Thymus (tissue), 14 donors: ENCODE results near the gene MAGI2. TPM values are rescaled to one million over a fixed set of nuclear protein-coding genes. Genes with fewer than 3 reads are reported as not detected.
A peak's percentile ranks its signal among the peaks of the same experiment; 100 is the strongest.

ENCODE experiments used
- DNase-seq, 9 donors: peaks; one replicate each; pipeline ENCODE4 v3.0.0-alpha.2; 2013; ENCODE audit warnings: low spot score in 9 of 9, low read depth in 6 of 9, missing footprints in 1 of 9
- H3K27ac ChIP-seq, 2 donors: one replicate each; pipeline ENCODE4 v1.5.1; 2013; ENCODE audit warnings: control low read depth in 1 of 2, low read depth in 1 of 2, low read length in 1 of 2, mild to moderate bottlenecking in 1 of 2, moderate library complexity in 1 of 2
- H3K27me3 ChIP-seq, 2 donors: one replicate each; pipeline ENCODE4 v1.5.1; 2013; ENCODE audit warnings: low read length in 1 of 2; ENCODE audit not compliant: control insufficient read depth in 2 of 2, insufficient read depth in 1 of 2
- H3K36me3 ChIP-seq, 2 donors: one replicate each; pipeline ENCODE4 v1.5.1; 2013; ENCODE audit warnings: low read length in 1 of 2, mild to moderate bottlenecking in 1 of 2, moderate library complexity in 1 of 2; ENCODE audit not compliant: control insufficient read depth in 2 of 2, insufficient read depth in 2 of 2
- H3K4me1 ChIP-seq, 2 donors: one replicate each; pipeline ENCODE4 v1.5.1; 2013; ENCODE audit warnings: low read length in 2 of 2; ENCODE audit not compliant: control insufficient read depth in 2 of 2, insufficient read depth in 2 of 2
- H3K4me3 ChIP-seq, 2 donors: one replicate each; pipeline ENCODE4 v1.5.1; 2013; ENCODE audit warnings: low read length in 2 of 2, control low read depth in 1 of 2, mild to moderate bottlenecking in 1 of 2
- H3K9me3 ChIP-seq, 2 donors: one replicate each; pipeline ENCODE4 v1.5.1; 2013; ENCODE audit warnings: low read length in 1 of 2, mild to moderate bottlenecking in 1 of 2; ENCODE audit not compliant: control insufficient read depth in 2 of 2, insufficient read depth in 1 of 2
- WGBS: extraction: QIAGEN DNeasy Blood & Tissue Kit; methylation state at CpG from one replicate; pipeline ENCODE4 v1.1.7; 2013; 5-methylcytosine and 5-hydroxymethylcytosine counted together
- long read RNA-seq, 10 donors: transcript quantifications; one replicate each; lab custom pipeline, GENCODE V29; 2026
- polyA plus RNA-seq: library from polyadenylated mRNA; stranded (reverse); fragments of 200-250 nt; gene quantifications from one replicate; pipeline ENCODE4 v1.2.3, GENCODE V29; 2013
- total RNA-seq: library from RNA; stranded (reverse); fragments of 120-200 nt; gene quantifications from one replicate; pipeline ENCODE4 v1.2.4, GENCODE V29; 2013
- donor health status: healthy.

Gene MAGI2
- total RNA-seq (0.42 TPM), polyA plus RNA-seq (1.7 TPM)
- long read RNA-seq, donor 1: 0 reads
- long read RNA-seq, donor 2: 0 reads
- long read RNA-seq, donor 3: 0 reads
- long read RNA-seq, donor 4: 0 reads
- long read RNA-seq, donor 5, partial matches to known transcripts: 13 of 22 reads
- long read RNA-seq, donor 5, other reads (novel, unspliced or antisense): 9 of 22 reads
- long read RNA-seq, donor 6, full-length matches to known transcripts: 1 of 1 reads
- long read RNA-seq, donor 6, partial matches to known transcripts: 0 of 1 reads
- long read RNA-seq, donor 6, other reads (novel, unspliced or antisense): 0 of 1 reads
- long read RNA-seq, donor 7: 0 reads
- long read RNA-seq, donor 8: 0 reads
- long read RNA-seq, donor 9: 0 reads
- long read RNA-seq, donor 10: 0 reads

GRCh38 chr7:79453558-79454360 lies at the start of gene MAGI2:
Gene MAGI2 (minus strand): TSS chr7:79453667. CDS start chr7:79453320, 347 bp downstream.
- Histone ChIP-seq H3K4me3 (peak within 1 kb of the TSS; percentile 44 to 51), H3K9me3 (peaks cover 1 to 6% of the 10 kb centered on the region in 2 donors), H3K36me3 (no peaks in the 10 kb centered on the region), H3K4me1 (peaks cover 3 to 24% of the 10 kb centered on the region in 2 donors), H3K27ac (peak within 1 kb of the TSS; percentile 64 to 73), H3K27me3 (peaks cover 27 to 55% of the 10 kb centered on the region in 2 donors)
- 1% methylated on average over 66 of the region's 67 CpGs for WGBS
- peak in 5 of 9 donors; percentile 15 to 55 (median 24) for DNase-seq

- WGBS: 91% methylated on average over 1 of the region's 1 CpG
- DNase-seq: no peak
- H3K27me3 ChIP-seq: no peaks in the 10 kb centered on the region
- no peak overlapping the region for H3K27ac ChIP-seq
- no peak overlapping the region for H3K4me3 ChIP-seq
- H3K36me3 ChIP-seq: no peaks in the 10 kb centered on the region
- no peaks in the 10 kb centered on the region for H3K4me1 ChIP-seq
- no peaks in the 10 kb centered on the region for H3K9me3 ChIP-seq
These were observed 48.7 kb upstream of the MAGI2 start for GRCh38 chr7:79502151-79502550.

- Histone ChIP-seq H3K27ac (no peak overlapping the region), H3K4me3 (no peak overlapping the region), H3K27me3 (no peaks in the 10 kb centered on the region), H3K4me1 (no peaks in the 10 kb centered on the region), H3K9me3 (no peaks in the 10 kb centered on the region), H3K36me3 (no peaks in the 10 kb centered on the region)
- no peak for DNase-seq
These were observed 47.3 kb upstream of the MAGI2 start for GRCh38 chr7:79500759-79501158.

- Histone ChIP-seq H3K9me3 (no peaks in the 10 kb centered on the region), H3K27me3 (no peaks in the 10 kb centered on the region), H3K27ac (no peak overlapping the region), H3K4me1 (no peaks in the 10 kb centered on the region), H3K4me3 (no peak overlapping the region), H3K36me3 (no peaks in the 10 kb centered on the region)
- 93% methylated on average over 3 of the region's 3 CpGs for WGBS
- DNase-seq: no peak
These were observed 44.3 kb upstream of the MAGI2 start for GRCh38 chr7:79497728-79498127.

GRCh38 chr7:79495544-79496272 lies 42.2 kb upstream of the MAGI2 start:
- H3K27ac ChIP-seq: no peak overlapping the region
- 94% methylated on average over 6 of the region's 6 CpGs for WGBS
- H3K9me3 ChIP-seq: no peaks in the 10 kb centered on the region
- no peaks in the 10 kb centered on the region for H3K36me3 ChIP-seq
- no peak overlapping the region for H3K4me3 ChIP-seq
- no peaks in the 10 kb centered on the region for H3K4me1 ChIP-seq
- H3K27me3 ChIP-seq: no peaks in the 10 kb centered on the region
- no peak for DNase-seq

GRCh38 chr7:79494046-79494445 lies 40.6 kb upstream of the MAGI2 start:
- Histone ChIP-seq H3K4me3 (no peak overlapping the region), H3K9me3 (no peaks in the 10 kb centered on the region), H3K4me1 (no peaks in the 10 kb centered on the region), H3K27me3 (no peaks in the 10 kb centered on the region), H3K36me3 (no peaks in the 10 kb centered on the region), H3K27ac (no peak overlapping the region)
- DNase-seq: no peak
- WGBS: 96% methylated on average over 2 of the region's 2 CpGs

GRCh38 chr7:79489371-79489770 lies 35.9 kb upstream of the MAGI2 start:
- no peak for DNase-seq

GRCh38 chr7:79478386-79478785 lies 24.9 kb upstream of the MAGI2 start:
- WGBS: 76% methylated on average over 3 of the region's 3 CpGs
- no peak for DNase-seq

More at GRCh38 chr7:79489371-79489770, 35.9 kb upstream of the MAGI2 start:
- Histone ChIP-seq H3K36me3 (no peaks in the 10 kb centered on the region), H3K9me3 (no peaks in the 10 kb centered on the region), H3K27me3 (no peaks in the 10 kb centered on the region), H3K4me1 (no peaks in the 10 kb centered on the region), H3K4me3 (no peak overlapping the region), H3K27ac (no peak overlapping the region)

GRCh38 chr7:79475455-79475854 lies 22.0 kb upstream of the MAGI2 start:
- no peak for DNase-seq
- Histone ChIP-seq H3K36me3 (no peaks in the 10 kb centered on the region), H3K4me3 (no peak overlapping the region), H3K27ac (no peak overlapping the region), H3K27me3 (no peaks in the 10 kb centered on the region), H3K9me3 (no peaks in the 10 kb centered on the region), H3K4me1 (no peaks in the 10 kb centered on the region)
- 76% methylated on average over 1 of the region's 1 CpG for WGBS

More at GRCh38 chr7:79478386-79478785, 24.9 kb upstream of the MAGI2 start:
- Histone ChIP-seq H3K4me1 (no peaks in the 10 kb centered on the region), H3K27me3 (no peaks in the 10 kb centered on the region), H3K4me3 (no peak overlapping the region), H3K9me3 (no peaks in the 10 kb centered on the region), H3K36me3 (no peaks in the 10 kb centered on the region), H3K27ac (no peak overlapping the region)
